Mucosa of descending colon (tissue), 3 donors: ENCODE results near the gene SLX9. TPM values are rescaled to one million over a fixed set of nuclear protein-coding genes. Genes with fewer than 3 reads are reported as not detected.

Source experiments
- ATAC-seq: fragments of 200-7000 bp; cut with Tn5 transposase; one replicate; pipeline ENCODE4 v1.9.1; 2020; ENCODE audit warnings: mild to moderate bottlenecking, moderate library complexity
- DNase-seq, 3 donors: peaks; one replicate each; pipeline ENCODE4 v3.0.0-alpha.2; 2020
- H3K36me3 ChIP-seq: fragments of 200-600 bp; one replicate; pipeline ENCODE4 v1.8.0; 2021; ENCODE audit warnings: low read depth, mild to moderate bottlenecking
- H3K4me1 ChIP-seq: fragments of 200-600 bp; one replicate; pipeline ENCODE4 v1.8.0; 2021; ENCODE audit warnings: low read depth, mild to moderate bottlenecking
- H3K4me3 ChIP-seq: fragments of 200-600 bp; one replicate; pipeline ENCODE4 v1.8.0; 2021; ENCODE audit warnings: mild to moderate bottlenecking
- H3K9me3 ChIP-seq: fragments of 200-600 bp; one replicate; pipeline ENCODE4 v1.8.0; 2021; ENCODE audit warnings: mild to moderate bottlenecking
- intact Hi-C, 2 donors: fragments of 100-400 bp; cut with DNase I in 1 of 2; cut with micrococcal nuclease in 1 of 2; formaldehyde crosslinking; loops; one replicate each; pipeline versions ENCODE4 v1.11.0 to v1.11.1; 2022; cut with DNase I, micrococcal nuclease
- total RNA-seq, 3 donors: library from RNA; stranded (reverse); fragmentation: NEBNext Ultra II Directional in 2 of 3; extraction: Animal tissue kit (Norgen Biotek cat#: 25700) in 2 of 3; gene quantifications; one replicate each; pipeline versions ENCODE4 v1.2.1 to v1.2.4, GENCODE V29; 2021 to 2023
- TF ChIP-seq, protein P1 (sequence below): fragments of 200-600 bp; IDR thresholded peaks from one replicate; pipeline ENCODE4 v1.8.0; 2022; ENCODE audit warnings: antibody characterized with exemption, mild to moderate bottlenecking
- donor health status: DM: no; HTN: no; CAD: no; lungs with moderate emphysema.
- donor health status: DM: no; HTN: no; CAD: no.
- donor health status: DM: no; HTN: yes; CAD: no.

The SLX9 gene
- total RNA-seq, 3 donors from 2014 or later = 19.8 to 42.2 (median 20.9) TPM

GRCh38 chr21:44935533-44935927 lies 4.3 kb upstream of the SLX9 start:
- intact Hi-C loops = no loop called here
- H3K36me3 ChIP-seq = no peaks in the 10 kb centered on the region
- H3K9me3 ChIP-seq = no peaks in the 10 kb centered on the region
- peaks cover 14% of the 10 kb centered on the region for H3K4me1 ChIP-seq
- ATAC-seq = no peak
- no peak for DNase-seq
- TF ChIP-seq, protein P1, sequence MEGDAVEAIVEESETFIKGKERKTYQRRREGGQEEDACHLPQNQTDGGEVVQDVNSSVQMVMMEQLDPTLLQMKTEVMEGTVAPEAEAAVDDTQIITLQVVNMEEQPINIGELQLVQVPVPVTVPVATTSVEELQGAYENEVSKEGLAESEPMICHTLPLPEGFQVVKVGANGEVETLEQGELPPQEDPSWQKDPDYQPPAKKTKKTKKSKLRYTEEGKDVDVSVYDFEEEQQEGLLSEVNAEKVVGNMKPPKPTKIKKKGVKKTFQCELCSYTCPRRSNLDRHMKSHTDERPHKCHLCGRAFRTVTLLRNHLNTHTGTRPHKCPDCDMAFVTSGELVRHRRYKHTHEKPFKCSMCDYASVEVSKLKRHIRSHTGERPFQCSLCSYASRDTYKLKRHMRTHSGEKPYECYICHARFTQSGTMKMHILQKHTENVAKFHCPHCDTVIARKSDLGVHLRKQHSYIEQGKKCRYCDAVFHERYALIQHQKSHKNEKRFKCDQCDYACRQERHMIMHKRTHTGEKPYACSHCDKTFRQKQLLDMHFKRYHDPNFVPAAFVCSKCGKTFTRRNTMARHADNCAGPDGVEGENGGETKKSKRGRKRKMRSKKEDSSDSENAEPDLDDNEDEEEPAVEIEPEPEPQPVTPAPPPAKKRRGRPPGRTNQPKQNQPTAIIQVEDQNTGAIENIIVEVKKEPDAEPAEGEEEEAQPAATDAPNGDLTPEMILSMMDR = no peak
- no peak overlapping the region for H3K4me3 ChIP-seq

- H3K4me1 ChIP-seq = peaks cover 27% of the 10 kb centered on the region
- H3K4me3 ChIP-seq = peak overlapping the region; percentile 93
- intact Hi-C loops = no loop called here
- TF ChIP-seq, protein P1 = no peak
- H3K9me3 ChIP-seq = no peaks in the 10 kb centered on the region
- ATAC-seq (no peak), DNase-seq (peak in 1 of 3 donors; percentile 25)
- no peaks in the 10 kb centered on the region for H3K36me3 ChIP-seq
Measured at GRCh38 chr21:44938772-44939531, 877 bp upstream of the SLX9 start.

DNA sequence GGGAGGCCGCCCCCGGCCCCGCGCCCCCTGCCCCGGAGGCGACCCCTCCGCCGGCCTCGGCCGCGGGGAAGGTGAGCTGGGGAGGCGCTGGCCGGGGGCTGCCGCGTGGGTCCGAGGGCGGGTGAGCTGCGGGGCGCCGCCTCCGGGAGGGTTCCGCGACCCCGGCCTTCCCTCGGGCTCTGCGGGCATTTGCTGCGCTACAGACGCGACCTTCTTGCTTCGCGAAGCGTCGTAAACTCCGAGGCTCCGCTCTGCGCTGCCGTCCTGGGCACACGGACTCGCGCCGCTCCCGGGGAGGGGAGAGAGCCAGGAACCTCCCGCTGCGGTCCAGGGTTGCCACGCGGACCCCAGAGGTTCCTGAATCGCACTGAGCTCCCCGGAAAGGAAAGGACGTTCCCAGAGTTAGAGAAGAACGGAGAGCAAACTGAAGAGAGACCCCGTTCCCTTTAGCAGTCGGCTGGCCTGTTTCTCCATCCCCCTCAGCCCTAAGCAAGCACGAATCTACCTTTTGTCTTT lies 345 bp downstream of the SLX9 start:
- H3K9me3 ChIP-seq = no peaks in the 10 kb centered on the region
- ATAC-seq = peak; percentile 52
- peak overlapping the region; percentile 93 for H3K4me3 ChIP-seq
- H3K4me1 ChIP-seq = peaks cover 27% of the 10 kb centered on the region
- peak in 1 of 3 donors; percentile 60 for DNase-seq
- intact Hi-C loops = no loop called here
- H3K36me3 ChIP-seq = no peaks in the 10 kb centered on the region
- TF ChIP-seq, protein P1 = no peak

- Histone ChIP-seq H3K36me3 (no peaks in the 10 kb centered on the region), H3K4me1 (peaks cover 27% of the 10 kb centered on the region), H3K4me3 (no peak overlapping the region), H3K9me3 (no peaks in the 10 kb centered on the region)
- DNase-seq (peak in 2 of 3 donors; percentile 44 to 53), ATAC-seq (peak; percentile 11)
- TF ChIP-seq, protein P1 = no peak
- intact Hi-C loops = no loop called here
Measured at GRCh38 chr21:44941567-44941966, 1.7 kb downstream of the SLX9 start.

DNA sequence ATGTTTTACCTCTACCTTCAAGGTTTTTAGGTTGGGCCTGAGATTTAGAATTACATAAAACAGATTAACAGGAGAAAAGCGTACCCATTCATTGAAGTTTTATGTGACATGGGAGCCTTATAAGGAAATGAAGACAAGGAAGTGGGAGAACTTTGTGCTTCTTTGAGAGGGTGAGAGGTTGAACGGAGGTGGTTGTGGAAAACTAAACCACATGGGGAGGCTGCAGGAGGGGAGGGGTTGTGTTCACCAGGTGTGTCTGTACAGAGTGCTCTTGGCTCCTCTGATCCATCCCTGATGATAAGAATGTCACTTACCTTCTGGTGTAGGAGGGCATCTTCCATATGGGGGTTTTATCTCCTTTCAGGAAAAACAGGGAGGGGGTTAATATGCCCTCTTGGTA lies 2.7 kb downstream of the SLX9 start:
- H3K9me3 ChIP-seq = no peaks in the 10 kb centered on the region
- TF ChIP-seq, protein P1 = no peak
- H3K4me1 ChIP-seq = peaks cover 27% of the 10 kb centered on the region
- no peak overlapping the region for H3K4me3 ChIP-seq
- intact Hi-C loops = no loop called here
- no peaks in the 10 kb centered on the region for H3K36me3 ChIP-seq
- ATAC-seq = peak; percentile 53
- peak in 2 of 3 donors; percentile 33 to 34 for DNase-seq
